HS-5 (cell line): Measurements from ENCODE around the gene STK10.
"Not testable (repeated sequence)": the region's sequence is repeated elsewhere in the genome, so short reads cannot be mapped to it uniquely, and the experiment has no call there.

Source experiments
- DNase-seq: peaks from one replicate; pipeline ENCODE4 v3.0.0-alpha.2; 2012; ENCODE audit warnings: low read depth

The STK10 gene

DNA sequence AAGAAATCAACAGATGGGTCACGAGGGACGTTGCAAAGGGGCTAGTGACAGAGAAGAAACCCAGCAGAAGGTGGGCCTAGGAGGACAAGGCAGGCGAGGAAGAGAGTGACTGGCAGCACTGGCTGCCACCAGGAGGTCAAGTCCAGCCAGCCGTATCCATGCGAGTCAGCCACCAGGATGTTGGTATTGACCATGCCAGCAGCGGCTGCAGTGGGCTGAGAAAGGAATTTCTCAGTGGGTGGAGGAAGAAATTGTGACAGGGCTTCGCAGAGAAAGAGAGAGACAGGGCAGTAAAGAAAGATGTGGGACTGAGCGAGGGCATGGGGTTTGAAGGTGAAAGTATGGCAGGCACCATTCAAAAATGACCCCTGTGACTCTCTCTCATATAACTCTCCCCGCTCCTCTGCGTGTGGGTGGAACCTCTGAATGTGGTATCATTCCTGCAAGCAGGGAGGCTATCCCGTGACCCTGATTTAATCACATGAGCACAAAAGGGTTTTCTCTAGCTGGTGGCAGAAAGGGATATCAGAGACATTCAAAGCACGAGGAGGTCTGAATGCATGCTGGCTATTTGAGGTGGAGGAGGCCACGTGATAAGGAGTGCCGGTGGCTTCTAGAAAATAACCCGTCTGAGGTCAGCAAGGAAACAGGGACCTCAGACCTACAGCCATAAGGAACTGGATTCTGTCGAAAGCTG is 136.2 kb downstream of the STK10 start:
- DNase-seq, result no peak

DNA sequence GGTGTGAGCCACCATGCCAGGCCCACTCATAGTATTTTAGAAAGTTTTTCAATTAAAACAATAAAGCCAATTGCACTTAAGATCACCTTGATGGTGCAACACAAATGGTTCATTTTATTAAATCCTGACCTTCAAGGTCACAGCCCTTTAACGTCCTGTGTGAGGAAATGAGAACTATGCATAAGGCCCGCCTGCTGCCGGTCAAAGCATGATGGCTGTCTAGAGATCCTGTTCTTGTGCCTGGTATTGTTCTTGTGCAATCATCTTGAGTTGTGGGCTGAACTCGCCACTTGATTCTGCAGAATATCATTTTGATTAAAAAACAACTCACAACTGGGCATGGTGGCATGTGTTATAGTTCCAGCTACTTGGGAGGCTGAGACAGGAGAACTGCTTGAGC is 137.9 kb downstream of the STK10 start:
- DNase-seq, result no peak

DNA sequence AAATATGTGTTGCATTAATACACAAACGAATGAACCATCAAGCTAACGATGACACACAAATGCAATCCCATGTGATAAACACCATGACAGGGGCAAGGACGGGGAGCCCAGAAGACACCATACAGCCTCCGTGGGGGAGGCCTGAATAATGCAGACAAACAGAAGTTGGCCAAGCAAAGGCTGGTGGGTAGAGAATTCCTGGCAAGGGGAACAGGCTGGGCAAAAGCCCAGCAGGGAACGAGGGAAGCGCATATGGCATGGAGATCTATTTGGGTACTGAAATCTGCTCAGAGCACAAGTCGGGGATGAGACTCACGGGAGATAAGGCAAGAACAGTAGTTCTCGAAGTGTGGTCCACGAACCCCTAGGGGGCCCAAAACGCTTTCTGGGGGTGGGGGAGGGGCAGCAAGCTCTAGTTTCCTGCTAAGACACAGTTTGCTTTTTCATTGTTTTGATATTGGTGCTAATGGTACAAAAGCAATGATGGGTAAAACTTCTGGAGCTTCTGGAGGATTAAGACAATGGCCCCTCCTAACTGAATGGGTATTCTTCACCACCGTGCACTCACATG is 138.7 kb downstream of the STK10 start:
- DNase-seq, result no peak

DNA sequence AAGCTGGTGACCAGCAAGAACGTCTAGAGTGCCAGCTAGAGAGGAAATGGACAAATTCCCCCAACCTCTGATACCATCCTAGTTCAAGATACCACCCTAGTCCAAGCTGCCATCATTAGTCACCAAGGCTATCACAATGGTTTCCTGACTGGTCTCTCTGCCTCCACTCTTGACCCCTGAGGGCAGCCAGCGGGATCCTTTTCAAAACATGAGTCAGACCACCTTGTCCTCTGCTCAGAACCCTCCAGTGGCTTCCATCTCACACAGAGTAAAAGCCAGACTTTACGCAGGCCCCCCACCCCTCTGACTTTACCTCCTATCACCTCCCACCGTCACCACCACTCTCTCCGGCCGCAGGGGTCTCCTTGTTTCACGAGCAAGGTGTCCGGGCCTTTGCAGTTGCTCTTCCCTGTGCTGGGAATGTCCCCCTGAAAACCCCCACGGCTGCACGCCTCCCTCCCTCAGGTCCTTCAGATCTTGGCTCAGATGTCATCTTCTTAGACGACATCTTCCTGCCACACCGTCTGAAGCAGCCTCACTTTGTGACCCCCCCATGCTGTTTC is 139.4 kb downstream of the STK10 start:
- DNase-seq, result no peak

DNA sequence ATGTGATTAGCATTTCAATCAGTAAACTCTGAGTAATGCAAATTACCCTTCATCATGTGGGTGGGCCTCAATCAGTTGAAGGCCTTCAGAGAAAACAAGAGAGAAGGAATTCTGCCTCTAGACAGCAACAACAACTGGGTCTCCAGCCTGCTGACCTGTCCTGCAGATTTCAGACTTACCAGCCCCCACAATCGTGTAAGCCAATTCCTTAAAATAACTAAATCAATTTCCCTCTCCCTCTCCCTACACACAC is 139.9 kb downstream of the STK10 start:
- DNase-seq, result no peak

DNA sequence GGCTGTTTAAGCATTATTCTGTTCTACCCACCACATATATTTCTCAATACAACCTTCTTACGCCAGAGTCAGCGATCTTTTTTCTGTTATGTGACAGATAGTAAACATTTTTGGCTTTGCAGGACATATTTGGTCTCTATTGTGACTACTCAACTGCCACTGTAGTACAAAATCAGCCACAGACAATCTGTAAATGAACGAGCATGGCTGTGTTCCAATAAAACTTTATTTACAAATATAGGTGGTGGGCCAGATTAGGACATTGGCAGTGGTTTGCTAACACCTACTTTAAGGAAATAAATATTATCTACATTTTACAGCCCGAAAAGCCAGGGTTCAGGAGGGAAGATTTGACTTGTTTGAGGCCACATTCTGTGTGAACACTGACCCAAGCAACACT is 141.4 kb downstream of the STK10 start:
- no peak for DNase-seq

DNA sequence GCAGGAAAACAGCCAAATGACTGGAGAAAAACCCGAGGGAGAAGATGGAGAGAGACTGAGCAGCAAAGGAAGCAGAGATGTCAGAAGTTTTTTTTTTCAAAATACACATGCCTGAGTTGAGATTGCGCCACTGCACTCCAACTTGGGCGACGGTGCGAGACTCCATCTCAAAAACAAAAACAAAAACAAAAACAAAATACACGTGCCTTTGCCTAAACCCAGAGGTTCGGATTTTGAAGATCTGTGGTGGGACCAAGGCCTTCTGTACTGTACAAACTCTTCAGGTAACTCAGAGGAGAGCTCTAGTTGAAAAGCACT is 142.8 kb downstream of the STK10 start:
- DNase-seq, result no peak

DNA sequence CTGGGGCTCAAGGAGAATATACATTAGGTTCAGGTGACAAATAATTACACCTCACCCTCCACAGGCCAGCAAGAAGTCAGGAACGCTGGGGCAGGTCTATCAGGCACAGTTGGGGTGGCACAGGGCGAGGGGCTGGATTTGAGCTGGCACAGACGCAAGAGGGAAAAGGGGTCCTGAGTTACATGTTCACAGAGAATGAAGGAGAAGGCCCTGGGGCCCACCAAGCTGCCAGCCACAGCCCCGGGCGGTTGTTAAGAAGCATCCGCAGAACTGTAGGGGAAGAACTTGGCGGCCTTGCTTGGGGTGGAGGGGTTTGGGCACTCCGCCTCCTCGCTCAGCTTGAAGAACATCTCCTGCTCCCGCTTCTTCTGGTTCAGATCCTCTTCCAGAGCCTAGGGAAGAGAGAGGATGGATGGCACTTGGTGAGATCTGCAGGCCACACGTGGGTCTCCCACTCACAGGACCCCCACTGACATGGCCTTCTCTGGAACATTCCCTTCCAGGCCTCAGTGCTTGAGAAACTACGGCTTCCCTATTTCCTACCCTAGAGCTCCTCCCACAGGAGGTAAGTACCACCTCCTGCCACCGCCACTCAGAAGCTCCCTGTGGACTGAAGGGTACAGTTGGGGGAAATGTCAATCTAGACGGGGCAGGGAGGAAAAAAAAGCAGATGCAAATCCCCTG is 143.3 kb downstream of the STK10 start:
- no peak for DNase-seq

DNA sequence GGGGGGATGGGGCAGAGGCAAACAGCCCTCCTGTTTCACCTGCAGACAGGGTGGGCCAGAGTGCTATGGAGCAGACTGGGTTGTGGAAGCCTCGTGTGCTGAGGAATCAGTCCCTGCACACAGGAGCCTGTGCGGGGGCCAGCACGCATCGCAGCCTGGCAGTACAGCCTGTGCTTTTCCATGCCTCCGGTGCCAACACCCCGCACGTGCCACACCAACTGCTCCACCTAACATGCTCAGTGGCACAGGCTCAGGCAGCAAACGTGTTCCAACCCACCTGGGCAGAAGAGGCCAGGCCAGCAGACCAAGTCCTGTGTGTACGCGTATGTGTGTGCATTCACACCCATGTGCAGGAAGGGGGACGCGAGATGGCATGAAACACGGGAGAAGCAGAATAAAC is 144.2 kb downstream of the STK10 start:
- no peak for DNase-seq

DNA sequence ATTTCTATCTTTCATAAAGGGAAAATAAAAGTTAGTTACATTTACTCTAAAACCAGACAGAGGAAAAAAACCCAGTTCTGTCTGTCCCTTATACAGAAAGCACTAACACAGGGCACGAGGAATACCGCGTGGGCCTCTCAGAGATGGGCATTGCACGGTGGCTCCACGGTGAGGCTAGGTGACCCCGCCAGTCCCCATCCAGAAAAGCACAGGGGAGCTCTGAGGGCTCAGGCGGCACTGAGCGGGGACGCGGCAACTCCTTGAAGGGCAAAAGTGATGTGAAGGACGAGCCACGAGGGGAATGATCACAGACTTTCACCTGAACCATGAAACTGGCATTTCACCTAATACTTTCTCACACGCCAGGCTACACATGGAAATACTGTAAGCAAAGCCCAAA is 145.8 kb downstream of the STK10 start:
- no peak for DNase-seq

DNA sequence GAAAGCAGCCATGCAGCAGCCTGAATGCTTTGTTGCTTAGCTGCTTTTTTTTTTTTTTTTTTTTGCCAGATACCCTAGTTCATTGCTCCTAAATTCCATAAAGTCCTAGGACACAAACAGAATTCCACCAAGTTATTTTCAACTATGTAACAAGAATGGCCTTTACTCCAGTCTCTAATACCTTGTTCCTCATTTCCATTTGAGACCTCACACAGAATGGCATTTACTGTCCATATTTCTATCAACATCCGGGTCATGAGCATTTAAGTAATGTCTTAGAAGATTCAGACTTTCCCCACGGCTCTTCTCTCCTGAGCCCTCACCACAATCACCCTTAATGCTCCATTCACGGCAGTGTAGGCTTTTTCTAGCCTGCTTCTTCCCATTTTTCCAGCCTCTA is 149.9 kb downstream of the STK10 start:
- DNase-seq, result no peak

DNA sequence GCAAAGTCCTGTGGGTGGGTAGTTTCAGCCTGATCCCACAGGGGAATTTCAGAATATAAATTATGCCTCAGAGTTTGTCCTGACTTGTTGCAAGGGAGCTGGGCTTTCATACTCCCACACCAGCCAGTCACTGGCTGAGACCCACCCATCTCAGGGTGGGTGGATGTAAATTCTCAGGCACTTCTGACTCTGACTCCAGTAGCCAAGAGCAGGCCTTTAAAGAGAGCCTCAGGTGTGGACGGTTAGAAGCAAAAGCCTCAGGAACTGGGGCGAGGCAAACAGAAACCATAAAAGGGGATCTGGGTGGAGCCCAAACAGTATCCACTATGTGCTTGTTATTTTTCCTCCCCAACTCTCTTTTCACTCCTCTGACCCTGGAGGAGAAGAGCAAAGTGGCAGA is 153.0 kb downstream of the STK10 start:
- DNase-seq, result no peak

DNA sequence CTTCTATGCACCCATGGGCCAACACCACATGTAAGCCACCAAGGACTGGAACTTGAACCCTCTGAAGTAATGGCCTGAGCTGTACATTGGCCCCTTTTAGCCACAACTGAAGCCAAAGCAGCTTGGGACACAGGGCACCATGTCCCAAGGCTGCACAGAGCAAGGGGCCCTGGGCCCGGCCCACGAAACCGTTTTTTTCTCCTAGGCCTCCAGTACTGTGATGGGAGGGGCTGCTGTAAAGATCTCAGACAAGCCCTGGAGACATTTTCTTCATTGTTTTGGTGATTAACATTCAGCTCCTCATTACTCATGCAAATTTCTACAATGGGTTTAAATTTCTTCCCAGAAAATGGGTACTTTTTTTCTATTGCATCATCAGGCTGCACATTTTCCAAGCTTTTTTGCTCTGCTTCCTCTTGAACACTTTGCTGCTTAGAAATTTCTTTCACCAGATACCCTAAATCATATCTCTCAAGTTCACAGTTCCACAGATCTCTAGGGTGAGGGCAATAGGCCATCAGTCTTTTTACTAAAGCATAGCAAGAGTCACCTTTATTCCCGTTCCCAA is 156.0 kb downstream of the STK10 start:
- DNase-seq, result no peak

DNA sequence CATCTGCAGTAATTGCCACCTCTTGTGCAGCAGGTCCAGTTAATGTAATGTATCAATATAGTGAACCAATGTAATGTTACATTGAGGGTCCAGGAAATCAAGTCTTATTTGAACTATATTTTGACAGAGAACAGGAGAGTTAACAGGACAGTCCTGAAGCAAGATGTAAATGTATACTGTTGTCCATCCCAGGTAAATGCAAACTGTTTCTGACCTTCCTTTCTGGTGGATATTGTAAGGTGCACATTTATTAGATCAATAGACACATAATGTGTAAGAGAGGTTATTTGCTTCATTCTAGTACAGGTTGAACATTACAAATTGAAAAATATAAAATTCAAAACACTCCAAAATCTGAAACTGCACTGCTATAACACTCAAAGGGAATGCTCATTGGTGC is 158.1 kb downstream of the STK10 start:
- no peak for DNase-seq

DNA sequence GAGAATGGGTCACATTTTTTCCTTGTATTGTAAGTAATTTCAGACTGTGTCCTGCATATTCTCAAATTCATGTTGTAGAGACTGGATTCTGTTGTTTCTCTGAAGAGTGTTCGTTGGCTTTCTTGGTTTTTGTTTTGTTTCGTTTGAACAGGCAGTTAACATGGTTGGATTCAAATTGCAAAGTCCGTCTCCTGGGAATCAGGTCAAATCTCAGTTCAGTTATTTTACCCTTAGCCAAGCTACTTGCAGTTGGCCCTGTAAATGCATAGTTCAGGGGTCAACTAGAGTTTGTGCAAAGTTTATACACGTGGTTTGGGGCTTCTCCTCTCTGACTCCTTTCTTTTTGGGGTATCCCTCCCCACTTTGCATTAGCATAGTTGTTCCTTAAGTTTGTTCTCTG is 159.9 kb downstream of the STK10 start:
- no peak for DNase-seq

DNA sequence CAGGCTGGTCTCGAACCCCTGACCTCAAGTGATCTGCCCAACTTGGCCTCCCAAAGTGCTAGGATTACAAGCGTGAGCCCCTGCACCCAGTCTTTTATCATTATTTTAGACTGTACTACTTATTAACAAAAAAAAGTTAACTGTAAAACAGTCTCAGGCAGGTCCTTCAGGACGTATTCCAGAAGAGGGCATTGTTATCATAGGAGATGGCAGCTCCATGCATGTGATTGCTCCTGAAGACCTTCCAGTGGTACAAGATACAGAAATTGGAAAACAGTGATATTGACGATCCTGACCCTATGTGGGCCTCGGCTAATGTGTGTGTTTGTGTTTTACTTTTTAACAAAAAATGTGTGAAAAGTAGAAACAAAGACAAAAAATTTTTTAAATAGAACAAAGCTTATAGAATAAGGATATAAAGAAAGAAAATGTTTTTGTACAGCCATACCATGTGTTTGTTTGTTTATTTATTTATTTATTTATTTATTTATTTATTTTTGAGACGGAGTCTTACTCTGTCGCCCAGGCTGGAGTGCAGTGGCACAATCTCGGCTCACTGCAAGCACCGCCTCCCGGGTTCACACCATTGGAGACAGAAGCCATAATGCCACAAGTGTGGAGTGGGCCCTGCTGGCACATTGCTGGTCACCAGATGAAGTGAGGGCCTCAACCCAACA is 167.8 kb downstream of the STK10 start:
- not testable (repeated sequence) for DNase-seq

DNA sequence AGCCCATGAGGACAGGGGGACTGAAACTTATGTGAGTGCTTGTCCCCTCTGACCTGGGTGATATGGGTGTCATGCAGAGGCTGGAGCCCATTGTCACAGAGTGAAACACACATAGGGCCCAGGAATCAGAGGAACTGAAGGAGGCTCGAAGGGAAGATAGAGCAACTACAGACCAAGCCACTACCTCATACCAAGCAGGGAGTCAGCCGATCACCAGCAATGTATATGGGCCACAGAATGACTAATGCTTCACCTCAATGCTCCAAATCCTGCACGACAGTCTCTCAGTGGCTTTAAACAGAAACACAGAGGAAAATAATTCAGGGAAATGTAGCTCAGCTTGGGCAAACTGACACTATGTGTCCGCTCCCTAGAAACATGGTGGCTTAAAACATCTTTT is 172.7 kb downstream of the STK10 start:
- no peak for DNase-seq

DNA sequence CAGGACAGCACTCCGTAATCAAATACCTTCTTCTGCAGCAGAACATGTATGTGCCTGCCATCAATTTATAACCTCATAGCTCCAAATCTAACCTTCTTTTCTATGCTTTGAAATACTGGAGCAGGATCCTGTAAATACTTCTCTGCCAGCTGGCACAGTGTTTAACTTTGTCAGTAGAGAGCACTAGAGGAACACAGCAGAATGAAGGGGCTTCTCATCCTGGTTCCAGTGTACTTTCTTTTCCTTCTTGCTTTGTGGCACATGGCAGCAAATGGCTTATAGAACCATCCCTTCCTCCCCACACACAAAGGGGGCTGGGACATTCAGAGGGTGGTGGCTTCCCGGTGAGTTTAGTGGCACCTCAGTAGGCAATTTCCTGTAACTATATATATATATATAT is 177.7 kb downstream of the STK10 start:
- DNase-seq, result no peak

DNA sequence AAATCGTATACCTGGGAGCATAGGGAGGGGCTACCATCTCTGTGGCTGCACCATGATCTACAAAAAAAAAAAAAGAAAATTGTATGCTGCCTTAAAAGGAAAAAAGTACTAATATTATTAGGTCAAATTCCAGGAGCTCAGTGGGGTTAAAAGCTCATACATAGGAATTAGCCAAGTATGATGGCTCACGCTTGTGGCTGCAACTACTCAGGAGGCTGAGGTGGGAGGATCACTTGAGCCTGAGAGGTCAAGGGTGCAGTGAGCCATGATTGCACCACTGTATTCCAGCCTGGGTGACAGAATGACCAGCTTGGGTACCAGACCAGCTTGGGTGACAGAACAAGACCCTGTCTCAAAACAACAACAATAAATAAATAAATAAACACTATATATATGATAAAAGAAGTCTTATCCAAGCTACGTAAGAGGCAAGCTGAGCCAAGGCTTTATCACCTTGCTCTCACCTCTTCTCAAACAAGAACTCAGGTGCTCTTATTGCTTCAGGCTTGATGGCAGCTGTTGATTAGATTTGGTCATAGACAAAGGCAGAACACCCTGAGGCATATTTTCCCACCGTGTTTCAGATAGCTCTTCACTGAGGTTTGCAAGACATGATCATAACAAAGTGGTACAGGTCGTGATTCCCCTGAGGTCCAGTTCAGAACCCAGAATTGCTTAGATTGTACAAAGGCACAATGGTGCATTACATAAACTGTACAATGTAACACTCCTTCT is 178.3 kb downstream of the STK10 start:
- DNase-seq, result no peak

DNA sequence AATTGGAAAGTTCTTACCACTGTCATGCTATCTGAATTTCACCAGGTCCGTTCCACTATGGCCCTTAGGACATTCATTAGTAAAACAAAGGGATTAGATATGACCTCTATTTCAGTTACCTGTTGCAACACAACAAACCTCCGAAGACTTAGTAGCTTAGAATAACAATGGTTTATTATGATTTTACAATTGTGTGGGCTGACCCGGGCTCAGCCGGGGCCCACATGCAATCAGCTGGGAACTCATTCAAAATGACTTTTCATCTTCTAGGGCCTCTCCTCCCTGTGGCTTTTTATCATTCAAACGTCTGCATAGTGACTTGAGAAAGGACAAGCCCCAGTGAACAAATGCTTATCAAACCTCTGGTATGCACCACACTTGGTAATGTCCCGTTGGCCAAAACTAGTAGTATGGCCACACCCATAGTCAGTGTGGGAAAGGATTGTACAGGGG is 179.3 kb downstream of the STK10 start:
- DNase-seq, result no peak

DNA sequence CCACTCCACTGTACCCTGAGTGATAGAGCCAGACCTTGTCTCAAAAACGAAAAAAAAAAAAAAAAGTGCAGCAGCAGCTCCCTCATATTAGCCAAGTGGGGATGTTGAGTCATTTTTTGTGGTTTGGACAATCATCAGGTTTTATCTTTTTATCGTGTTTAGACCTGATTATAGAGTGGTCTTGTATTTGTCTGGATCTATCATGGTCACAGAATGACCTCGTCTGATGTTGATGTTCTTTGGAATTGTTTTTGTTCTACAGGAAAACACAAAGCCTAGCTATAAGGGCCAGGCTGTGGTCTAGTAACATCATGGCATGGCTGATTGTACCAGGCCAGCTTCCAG is 179.9 kb downstream of the STK10 start:
- no peak for DNase-seq
